ENCODE data around the gene UBE2I. TPM values are rescaled to one million over a fixed set of nuclear protein-coding genes. Genes with fewer than 3 reads are reported as not detected.
A peak's percentile ranks its signal among the peaks of the same experiment; 100 is the strongest.

UBE2I gene
- total RNA-seq, 1 experiment from 2014 or later: 121 TPM

GRCh38 chr16:1357906-1358566, 48.6 kb downstream of the UBE2I start:
- no peak for DNase-seq (ENCODE audit: low read depth)

DNA sequence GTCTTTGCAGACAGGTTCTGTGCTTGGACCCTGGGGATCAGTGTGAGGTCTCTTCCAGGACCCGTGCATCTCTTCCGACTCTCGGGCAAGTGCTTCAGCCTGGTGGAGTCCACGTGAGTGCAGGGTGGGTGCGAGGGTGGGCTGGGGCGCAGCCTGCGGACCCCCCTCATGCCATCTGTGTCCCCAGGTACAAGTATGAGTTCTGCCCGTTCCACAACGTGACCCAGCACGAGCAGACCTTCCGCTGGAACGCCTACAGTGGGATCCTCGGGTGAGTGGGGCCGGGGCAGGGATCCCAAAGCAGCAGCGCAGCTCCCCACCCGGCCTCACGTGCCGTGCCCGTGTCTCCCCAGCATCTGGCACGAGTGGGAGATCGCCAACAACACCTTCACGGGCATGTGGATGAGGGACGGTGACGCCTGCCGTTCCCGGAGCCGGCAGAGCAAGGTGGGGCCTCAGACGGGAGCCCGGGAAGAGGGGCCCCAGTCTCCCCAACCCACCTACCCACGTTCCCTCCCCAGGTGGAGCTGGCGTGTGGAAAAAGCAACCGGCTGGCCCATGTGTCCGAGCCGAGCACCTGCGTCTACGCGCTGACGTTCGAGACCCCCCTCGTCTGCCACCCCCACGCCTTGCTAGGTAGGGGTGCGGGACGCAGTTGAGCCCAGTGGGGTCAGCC, 52.4 kb downstream of the UBE2I start:
- DNase-seq (ENCODE audit: low read depth): no peak

DNA sequence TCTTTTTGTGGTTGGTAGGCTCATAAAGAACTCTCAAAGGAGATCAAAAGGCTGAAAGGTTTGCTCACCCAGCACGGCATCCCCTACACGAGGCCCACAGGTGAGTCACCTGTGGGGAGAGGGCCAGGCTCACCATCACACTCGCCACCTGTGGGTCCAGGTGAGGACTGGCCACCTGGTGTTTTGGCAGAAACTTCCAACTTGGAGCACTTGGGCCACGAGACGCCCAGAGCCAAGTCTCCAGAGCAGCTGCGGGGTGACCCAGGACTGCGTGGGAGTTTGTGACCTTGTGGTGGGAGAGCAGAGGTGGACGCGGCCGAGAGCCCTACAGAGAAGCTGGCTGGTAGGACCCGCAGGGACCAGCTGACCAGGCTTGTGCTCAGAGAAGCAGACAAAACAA, 53.4 kb downstream of the UBE2I start:
- DNase-seq (ENCODE audit: low read depth): no peak

DNA sequence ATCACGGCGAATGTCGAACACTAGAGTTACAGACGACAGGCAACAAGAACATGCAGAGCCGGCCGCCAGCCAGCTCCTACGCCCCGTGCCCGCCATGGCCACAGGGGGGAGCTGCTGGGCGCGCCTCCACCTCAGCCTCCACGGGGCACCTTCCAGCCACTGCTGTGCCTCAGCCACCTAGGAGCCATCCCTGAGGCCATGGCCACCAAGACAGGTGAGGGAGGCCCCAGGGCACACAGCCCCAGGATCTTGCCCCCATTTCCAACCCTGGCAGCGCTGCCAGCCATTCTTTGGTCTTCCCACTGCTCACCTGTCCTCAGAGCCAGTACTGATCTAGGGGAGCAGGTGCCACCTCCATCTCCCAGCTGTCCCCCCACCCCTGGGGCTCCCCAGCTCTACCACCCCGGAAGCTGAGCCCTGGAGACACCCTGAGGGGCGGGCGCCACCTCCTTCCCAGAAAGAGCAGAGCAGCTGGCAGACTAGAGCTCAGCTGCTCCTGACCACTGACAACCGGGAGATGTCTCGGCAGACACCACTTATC, 54.1 kb downstream of the UBE2I start:
- peak; percentile 36 for DNase-seq (ENCODE audit: low read depth)

DNA sequence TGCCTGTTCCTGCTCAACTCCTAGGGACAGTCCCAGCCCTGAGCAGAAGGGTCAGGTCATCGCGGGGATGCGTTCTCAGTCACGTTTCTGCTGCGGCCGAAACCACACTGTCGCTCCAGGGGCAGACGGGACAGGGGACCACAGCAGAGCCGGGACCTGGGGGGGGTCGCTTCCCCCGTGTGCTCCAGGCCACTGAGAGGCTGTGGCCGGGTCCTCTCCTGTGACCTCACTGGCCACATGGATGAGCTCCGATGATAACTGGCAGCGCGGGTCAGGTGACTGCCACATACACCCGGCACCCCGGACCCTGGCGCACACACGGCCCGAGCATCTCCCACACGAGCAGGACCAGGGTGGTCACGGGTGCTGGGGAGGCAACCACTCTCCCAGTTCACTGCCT, 55.1 kb downstream of the UBE2I start:
- DNase-seq (ENCODE audit: low read depth): no peak

DNA sequence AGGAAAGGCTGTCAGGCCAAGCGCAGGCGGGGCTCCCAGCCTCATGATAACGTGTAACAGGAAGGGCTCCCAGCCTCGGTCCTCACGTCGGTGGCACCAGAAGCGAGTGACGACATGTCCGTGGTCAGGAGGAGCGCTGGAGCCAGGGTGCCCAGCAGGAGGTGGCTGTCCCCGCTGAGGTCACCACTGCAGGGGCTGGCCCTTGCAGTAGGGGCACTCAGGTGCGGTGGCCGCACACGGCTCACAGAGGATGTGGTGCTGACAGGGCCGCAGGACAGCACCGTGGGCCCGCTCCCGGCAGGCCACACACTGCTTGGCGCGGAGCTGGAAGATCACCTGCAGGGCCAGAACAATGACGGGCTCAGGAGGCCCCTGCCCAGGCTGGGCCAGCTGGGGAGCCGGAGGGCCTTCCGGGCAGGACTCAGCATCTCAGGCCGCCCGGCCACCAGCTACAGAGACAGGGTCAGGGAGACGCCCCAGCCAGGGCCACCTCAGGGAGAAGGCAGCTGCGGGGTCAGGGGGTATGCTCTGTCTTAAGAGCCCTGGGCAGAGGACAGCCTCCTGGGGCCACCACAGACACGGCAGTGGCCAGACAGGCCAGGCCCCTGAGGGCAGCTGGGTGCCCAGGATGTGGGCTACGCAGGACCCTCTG, 56.8 kb downstream of the UBE2I start:
- DNase-seq (ENCODE audit: low read depth): no peak

GRCh38 chr16:1366712-1367299, 57.4 kb downstream of the UBE2I start:
- no peak for DNase-seq (ENCODE audit: low read depth)

GRCh38 chr16:1367486-1368174, 58.2 kb downstream of the UBE2I start:
- DNase-seq (ENCODE audit: low read depth): no peak

DNA sequence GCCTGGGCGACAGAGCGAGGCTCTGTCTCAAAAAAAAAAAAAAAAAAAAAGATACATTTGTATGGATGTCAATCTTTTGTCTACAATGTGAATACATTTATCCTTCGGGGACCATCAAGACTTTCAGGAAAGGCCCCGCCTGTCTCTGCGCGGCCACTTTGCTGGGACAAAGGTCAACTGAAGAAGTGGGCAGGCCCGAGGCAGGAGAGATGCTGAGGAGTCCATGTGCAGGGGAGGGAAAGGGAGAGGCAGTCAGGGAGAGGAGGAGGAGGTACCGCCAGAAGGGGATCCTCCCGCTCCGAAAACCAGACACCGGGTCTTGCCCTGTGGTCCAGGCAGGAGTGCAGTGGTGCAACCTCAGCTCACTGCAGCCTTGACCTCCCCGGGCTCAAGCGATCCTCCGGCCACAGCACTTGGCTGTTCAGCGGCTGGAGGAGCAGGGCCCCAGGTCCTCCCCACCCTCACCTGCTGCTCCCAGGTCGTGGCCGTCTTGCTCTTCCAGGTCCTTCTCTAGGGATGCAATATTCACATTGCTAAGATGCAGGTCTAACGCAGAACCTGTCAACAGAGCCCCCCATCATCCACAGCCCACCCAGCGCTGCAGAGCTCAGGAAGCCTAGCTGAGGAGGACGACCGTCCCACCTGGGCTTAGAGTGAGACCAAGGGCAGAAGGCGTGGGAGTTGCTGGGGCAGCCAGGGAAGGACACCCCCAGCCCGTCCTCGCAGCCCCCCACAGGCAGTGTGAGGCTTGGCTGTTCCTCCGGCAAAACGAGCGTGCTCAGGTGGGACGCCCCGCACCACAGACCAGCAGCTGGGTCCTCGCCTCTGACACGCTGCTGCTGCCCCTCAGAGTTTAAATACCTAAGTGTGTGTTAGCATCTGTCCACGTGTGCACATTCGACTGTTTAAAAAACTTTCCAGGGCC, 61.9 kb downstream of the UBE2I start:
- DNase-seq (ENCODE audit: low read depth): no peak

DNA sequence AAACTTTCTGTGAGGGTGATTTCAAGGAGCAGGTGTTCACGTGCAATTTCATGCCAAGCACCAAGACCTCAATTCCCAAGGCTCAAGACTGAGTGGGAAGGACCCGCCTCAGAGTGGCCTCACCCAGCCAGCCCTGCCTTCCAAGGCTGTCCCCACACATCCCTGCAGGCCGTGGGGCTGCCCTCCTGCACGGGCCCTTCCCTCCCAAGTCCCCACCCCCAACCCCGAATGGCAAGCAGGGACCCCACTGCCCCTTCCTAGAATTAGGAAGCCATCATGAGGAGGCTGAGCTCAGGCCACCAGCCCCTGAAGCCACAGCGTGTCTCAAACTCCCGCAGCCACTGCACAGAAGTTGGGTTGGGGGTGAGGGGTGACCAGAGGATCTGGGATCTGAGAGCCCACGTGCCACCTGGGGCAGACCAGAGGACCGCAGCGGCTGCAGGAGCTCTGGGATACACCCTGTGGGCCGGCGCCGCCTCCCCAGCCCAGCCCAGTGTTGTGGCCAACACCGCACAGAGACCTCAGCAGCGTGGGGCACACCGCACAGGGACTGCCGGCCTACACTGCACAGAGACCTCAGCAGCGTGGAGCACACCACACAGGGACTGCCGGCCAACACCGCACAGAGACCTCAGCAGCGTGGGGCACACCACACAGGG, 63.0 kb downstream of the UBE2I start:
- DNase-seq (ENCODE audit: low read depth): no peak

GRCh38 chr16:1374418-1375297, 65.2 kb downstream of the UBE2I start:
- DNase-seq (ENCODE audit: low read depth): no peak

- no peak for DNase-seq (ENCODE audit: low read depth)
These were observed 65.8 kb downstream of the UBE2I start for GRCh38 chr16:1375298-1375640.

DNA sequence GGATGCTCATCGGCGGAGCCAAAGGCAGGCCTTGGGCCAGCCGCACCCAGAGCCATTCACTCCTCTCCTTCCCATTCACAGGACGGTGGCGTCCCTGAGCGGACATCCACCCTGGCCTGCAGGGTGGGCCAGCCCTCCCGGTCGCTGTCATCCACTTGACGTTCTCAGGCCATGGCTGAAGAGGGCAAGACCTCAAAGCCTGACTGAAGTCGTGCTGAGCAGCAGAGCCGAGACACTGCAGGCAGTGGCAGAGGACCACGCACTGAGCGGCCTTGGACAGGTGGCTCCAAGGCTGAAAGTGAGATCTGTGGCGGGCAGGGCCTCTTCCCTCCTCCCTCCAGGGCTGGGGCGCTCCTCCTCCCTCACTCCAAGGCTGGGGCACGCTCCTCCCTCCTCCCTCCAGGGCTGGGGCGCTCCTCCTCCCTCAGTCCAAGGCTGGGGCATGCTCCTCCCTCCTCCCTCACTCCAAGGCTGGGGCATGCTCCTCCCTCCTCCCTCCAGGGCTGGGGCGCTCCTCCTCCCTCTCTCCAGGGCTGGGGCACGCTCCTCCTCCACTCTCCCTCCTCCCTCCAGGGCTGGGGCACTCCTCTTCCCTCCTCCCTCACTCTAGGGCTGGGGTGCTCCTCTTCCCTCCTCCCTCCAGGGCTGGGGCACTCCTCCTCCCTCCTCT, 66.4 kb downstream of the UBE2I start:
- no peak for DNase-seq (ENCODE audit: low read depth)

Other genes starting within 250 kb of the UBE2I start
- not detected in 2 replicates for gene SSTR5, start 236.9 kb upstream of the UBE2I start, total RNA-seq (2014; rRNA removed; shearing (Covaris generic))
- not detected in 2 replicates for gene C1QTNF8, start 213.4 kb upstream of the UBE2I start, total RNA-seq (2014; rRNA removed; shearing (Covaris generic))
- gene CACNA1H, start 156.5 kb upstream of the UBE2I start, total RNA-seq (2014; rRNA removed; shearing (Covaris generic)): not detected in 2 replicates
- not detected in 2 replicates for gene TPSG1, start 84.4 kb upstream of the UBE2I start, total RNA-seq (2014; rRNA removed; shearing (Covaris generic))
- gene TPSB2, start 79.5 kb upstream of the UBE2I start, total RNA-seq (2014; rRNA removed; shearing (Covaris generic)): not detected in 2 replicates
- not detected in 2 replicates for gene TPSAB1, start 68.9 kb upstream of the UBE2I start, total RNA-seq (2014; rRNA removed; shearing (Covaris generic))
- not detected in 2 replicates for gene TPSD1, start 53.6 kb upstream of the UBE2I start, total RNA-seq (2014; rRNA removed; shearing (Covaris generic))
- 0.13 and 0.50 TPM in 2 replicates for gene BAIAP3, start 24.0 kb downstream of the UBE2I start, total RNA-seq (2014; rRNA removed; shearing (Covaris generic))
- 103 and 109 TPM in 2 replicates for gene TSR3, start 42.2 kb downstream of the UBE2I start, total RNA-seq (2014; rRNA removed; shearing (Covaris generic))
- gene GNPTG, start 42.3 kb downstream of the UBE2I start, total RNA-seq (2014; rRNA removed; shearing (Covaris generic)): 38.2 and 38.9 TPM in 2 replicates
- gene UNKL, start 105.1 kb downstream of the UBE2I start, total RNA-seq (2014; rRNA removed; shearing (Covaris generic)): 17.0 and 21.8 TPM in 2 replicates
- 42.0 and 62.9 TPM in 2 replicates for gene UQCC4, start 111.1 kb downstream of the UBE2I start, total RNA-seq (2014; rRNA removed; shearing (Covaris generic))
- not detected in 2 replicates for gene PERCC1, start 121.4 kb downstream of the UBE2I start, total RNA-seq (2014; rRNA removed; shearing (Covaris generic))
- 0.03 and 0.26 TPM in 2 replicates for gene CCDC154, start 134.9 kb downstream of the UBE2I start, total RNA-seq (2014; rRNA removed; shearing (Covaris generic))
- gene CLCN7, start 165.4 kb downstream of the UBE2I start, total RNA-seq (2014; rRNA removed; shearing (Covaris generic)): 57.5 and 67.0 TPM in 2 replicates
- gene PTX4, start 179.3 kb downstream of the UBE2I start, total RNA-seq (2014; rRNA removed; shearing (Covaris generic)): not detected in 2 replicates
- gene TELO2, start 183.7 kb downstream of the UBE2I start, total RNA-seq (2014; rRNA removed; shearing (Covaris generic)): 27.1 and 35.6 TPM in 2 replicates
- 35.7 and 37.2 TPM in 2 replicates for gene TMEM204, start 224.0 kb downstream of the UBE2I start, total RNA-seq (2014; rRNA removed; shearing (Covaris generic))